Activated T-cell treated with anti-CD3 and anti-CD28 coated beads, Interleukin-2, amount 50 U/mL, for 72 hours (primary cell): ENCODE data around the gene CEP89. TPM values are rescaled to one million over a fixed set of nuclear protein-coding genes. Genes with fewer than 3 reads are reported as not detected.
A peak's percentile ranks its signal among the peaks of the same experiment; 100 is the strongest.

Experiments
- ATAC-seq, 2 donors: fragments of 150-1000 bp; cut with Tn5 transposase; replicated peaks in 1 of 2; 2 replicates each; pipeline ENCODE4 v1.10.0; 2021; ENCODE audit warnings: moderate library complexity in 2 of 2, mild to moderate bottlenecking in 1 of 2
- DNase-seq, 2 donors: peaks; one replicate each; pipeline ENCODE4 v3.0.0; 2021 to 2022; ENCODE audit warnings: mixed read lengths in 1 of 2
- H3K27ac Mint-ChIP-seq: one replicate; pipeline ENCODE4 v1.8.0; 2022; ENCODE audit warnings: mild to moderate bottlenecking, moderate library complexity, mixed read lengths
- H3K27me3 Mint-ChIP-seq: one replicate; pipeline ENCODE4 v1.8.0; 2022; ENCODE audit warnings: low read depth, mixed read lengths
- H3K36me3 Mint-ChIP-seq, 2 donors: one replicate each; pipeline ENCODE4 v1.8.0; 2022; ENCODE audit warnings: mixed read lengths in 2 of 2, mild to moderate bottlenecking in 1 of 2; ENCODE audit not compliant: insufficient read depth in 2 of 2
- H3K4me1 Mint-ChIP-seq: one replicate; pipeline ENCODE4 v1.8.0; 2022; ENCODE audit warnings: low read depth, mixed read lengths
- H3K4me3 Mint-ChIP-seq, 2 donors: one replicate each; pipeline ENCODE4 v1.8.0; 2022; ENCODE audit warnings: mild to moderate bottlenecking in 2 of 2, mixed read lengths in 2 of 2, moderate library complexity in 2 of 2
- H3K9me3 Mint-ChIP-seq, 2 donors: one replicate each; pipeline ENCODE4 v1.8.0; 2022; ENCODE audit warnings: mixed read lengths in 2 of 2
- total RNA-seq, 2 donors: library from RNA; stranded (reverse); gene quantifications; one replicate each; pipeline ENCODE4 v1.2.3, GENCODE V29; 2022

The CEP89 gene
- total RNA-seq, 2 donors from 2014 or later, result 21.6 to 22.9 TPM

DNA sequence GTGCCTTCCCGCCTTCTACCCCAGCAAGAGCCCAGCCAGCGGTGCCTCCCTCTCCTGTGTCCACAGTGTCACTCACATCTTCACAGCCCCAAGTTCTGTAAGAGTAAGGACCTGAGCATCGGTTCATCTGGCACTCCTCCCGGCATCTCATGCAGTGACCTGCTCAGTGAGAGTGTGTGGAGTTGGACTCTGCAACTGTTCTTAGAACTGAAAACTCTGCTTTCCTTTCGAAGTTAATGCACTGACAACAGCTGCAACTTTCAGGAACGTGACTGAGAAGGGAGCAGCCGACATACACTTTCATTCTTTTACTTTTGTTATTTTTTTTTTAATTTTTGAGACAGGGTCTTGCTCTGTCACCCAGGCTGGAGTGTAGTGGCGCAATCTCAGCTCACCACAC lies 41.2 kb downstream of the CEP89 start:
- Mint-ChIP-seq H3K27me3 (no peaks in the 10 kb centered on the region), H3K36me3 (peaks cover 12 to 25% of the 10 kb centered on the region in 2 donors), H3K27ac (no peak overlapping the region), H3K4me1 (no peaks in the 10 kb centered on the region), H3K9me3 (peaks cover 3 to 4% of the 10 kb centered on the region in 2 donors), H3K4me3 (no peak overlapping the region)
- ATAC-seq (no peak), DNase-seq (no peak)

DNA sequence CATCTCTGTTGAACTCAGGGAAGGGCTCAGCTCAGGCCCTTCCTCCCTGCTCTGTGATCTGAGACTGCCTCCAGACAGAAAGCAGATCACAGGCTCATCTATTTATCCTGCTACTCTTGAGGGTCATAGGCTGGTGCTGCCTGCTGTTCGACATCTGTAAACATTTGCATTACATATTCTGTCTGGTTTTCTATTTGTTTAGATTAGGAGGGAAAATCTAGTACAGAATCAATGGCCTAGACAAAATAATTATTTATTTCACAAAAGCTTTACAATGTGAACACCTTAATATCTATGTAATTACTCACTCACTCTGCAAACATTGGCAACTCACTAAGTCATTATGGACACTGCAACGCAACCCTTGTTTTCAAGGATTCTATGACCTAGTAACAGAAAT lies 43.0 kb downstream of the CEP89 start:
- no peak overlapping the region for H3K27ac Mint-ChIP-seq

DNA sequence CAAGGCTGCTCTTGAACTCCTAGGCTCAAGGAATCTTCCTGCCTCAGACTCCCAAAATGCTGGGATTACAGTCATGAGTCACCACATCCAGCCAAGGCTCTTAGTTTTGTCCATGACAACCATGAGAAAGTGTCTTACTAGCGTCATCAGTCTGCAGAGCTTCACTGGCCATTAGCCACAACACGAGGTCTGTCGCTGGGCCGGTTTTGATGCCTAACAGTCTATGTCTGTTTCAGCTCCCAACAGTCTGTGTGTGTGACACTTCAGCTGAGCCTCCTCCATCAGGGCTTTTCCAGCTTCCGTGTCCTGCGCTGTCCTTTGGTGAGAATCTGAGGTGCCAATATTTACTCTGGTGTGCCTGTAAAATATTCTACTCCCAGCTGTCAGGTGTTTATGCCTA lies 47.6 kb downstream of the CEP89 start:
- Mint-ChIP-seq H3K36me3 (peaks cover 10 to 17% of the 10 kb centered on the region in 2 donors), H3K4me1 (peaks cover 14% of the 10 kb centered on the region)

More for the DNA sequence above, 43.0 kb downstream of the CEP89 start:
- H3K4me3 Mint-ChIP-seq, result no peak overlapping the region
- H3K4me1 Mint-ChIP-seq, result no peaks in the 10 kb centered on the region
- H3K36me3 Mint-ChIP-seq, result peaks cover 12 to 22% of the 10 kb centered on the region in 2 donors
- DNase-seq (no peak), ATAC-seq (no peak)
- peaks cover 3 to 4% of the 10 kb centered on the region in 2 donors for H3K9me3 Mint-ChIP-seq
- no peaks in the 10 kb centered on the region for H3K27me3 Mint-ChIP-seq

DNA sequence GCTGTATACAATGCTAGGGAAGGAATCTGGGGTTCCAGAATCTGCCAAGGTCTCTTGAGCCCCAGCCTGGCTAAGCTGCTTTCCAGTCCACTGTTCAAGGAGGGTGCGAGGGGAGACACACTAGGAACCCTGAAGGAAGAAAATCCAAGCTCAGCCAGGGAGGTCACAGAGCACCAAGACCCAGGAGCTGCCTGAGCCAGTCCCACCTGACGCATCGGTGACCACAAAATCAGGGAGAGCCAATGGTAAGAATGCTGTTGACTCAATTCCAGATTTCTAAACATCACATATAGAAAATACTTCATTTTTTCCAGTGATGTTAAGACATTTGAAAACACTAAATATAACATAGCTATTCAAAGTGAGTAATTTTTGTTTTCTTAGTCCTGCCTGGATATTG lies 50.1 kb downstream of the CEP89 start:
- peak; percentile 44 to 62 for ATAC-seq
- peak in 1 of 2 donors; percentile 13 for DNase-seq
- peak overlapping the region; percentile 0 for H3K27ac Mint-ChIP-seq
- no peak overlapping the region for H3K4me3 Mint-ChIP-seq
- no peaks in the 10 kb centered on the region for H3K9me3 Mint-ChIP-seq
- H3K36me3 Mint-ChIP-seq, result peaks cover 0 to 7% of the 10 kb centered on the region in 2 donors
- peaks cover 14% of the 10 kb centered on the region for H3K4me1 Mint-ChIP-seq
- no peaks in the 10 kb centered on the region for H3K27me3 Mint-ChIP-seq

More for the DNA sequence above, 47.6 kb downstream of the CEP89 start:
- H3K9me3 Mint-ChIP-seq, result peaks cover 3 to 4% of the 10 kb centered on the region in 2 donors
- H3K27me3 Mint-ChIP-seq, result no peaks in the 10 kb centered on the region
- DNase-seq (no peak), ATAC-seq (no peak)
- no peak overlapping the region for H3K4me3 Mint-ChIP-seq
- H3K27ac Mint-ChIP-seq, result no peak overlapping the region

DNA sequence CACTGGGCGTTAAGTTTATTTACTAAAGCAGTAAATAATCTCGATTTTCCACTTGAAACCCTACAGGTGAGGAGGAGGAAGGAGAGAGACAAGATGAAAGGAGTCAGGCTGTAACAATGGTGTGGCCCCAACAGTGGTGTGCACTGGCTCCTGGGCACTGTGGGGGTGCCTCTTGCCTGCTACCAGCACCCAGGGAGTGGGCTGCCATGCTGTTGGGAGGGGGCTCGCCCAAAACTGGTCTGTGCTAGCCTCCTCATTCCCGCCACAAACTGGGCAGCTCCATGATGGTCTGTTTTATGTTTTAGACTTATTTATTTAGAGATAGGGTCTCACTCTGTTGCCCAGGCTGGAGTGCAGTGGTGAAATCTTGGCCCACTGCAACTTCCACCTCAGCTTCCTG lies 52.4 kb downstream of the CEP89 start:
- peaks cover 0 to 8% of the 10 kb centered on the region in 2 donors for H3K36me3 Mint-ChIP-seq
- H3K27me3 Mint-ChIP-seq, result no peaks in the 10 kb centered on the region
- no peak for ATAC-seq

DNA sequence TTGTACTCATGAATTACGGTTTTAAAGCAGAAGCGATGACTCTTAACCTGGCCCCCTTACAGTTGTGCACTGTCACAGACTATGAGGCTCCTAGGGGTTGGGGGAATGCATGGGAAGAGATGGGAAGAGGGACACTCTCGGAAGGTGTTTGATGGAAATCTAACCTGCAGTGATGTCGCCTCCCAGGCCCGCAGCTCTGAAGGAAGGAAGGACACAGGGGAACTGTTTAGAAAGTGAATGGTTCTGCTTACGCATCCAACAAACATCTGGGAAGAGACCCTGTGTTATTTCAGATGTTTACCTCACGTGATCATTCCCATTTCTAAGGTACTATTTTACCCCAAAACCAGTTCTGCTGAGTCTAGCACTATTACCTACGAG lies 54.2 kb downstream of the CEP89 start:
- no peak overlapping the region for H3K27ac Mint-ChIP-seq
- peaks cover 13% of the 10 kb centered on the region for H3K4me1 Mint-ChIP-seq
- no peak overlapping the region for H3K4me3 Mint-ChIP-seq
- H3K9me3 Mint-ChIP-seq, result no peaks in the 10 kb centered on the region
- ATAC-seq (no peak), DNase-seq (no peak)
- no peaks in the 10 kb centered on the region for H3K27me3 Mint-ChIP-seq
- H3K36me3 Mint-ChIP-seq, result peaks cover 0 to 6% of the 10 kb centered on the region in 2 donors

More for the DNA sequence above, 52.4 kb downstream of the CEP89 start:
- no peak overlapping the region for H3K4me3 Mint-ChIP-seq
- no peaks in the 10 kb centered on the region for H3K9me3 Mint-ChIP-seq
- H3K27ac Mint-ChIP-seq, result no peak overlapping the region
- no peak for DNase-seq
- H3K4me1 Mint-ChIP-seq, result peaks cover 14% of the 10 kb centered on the region

DNA sequence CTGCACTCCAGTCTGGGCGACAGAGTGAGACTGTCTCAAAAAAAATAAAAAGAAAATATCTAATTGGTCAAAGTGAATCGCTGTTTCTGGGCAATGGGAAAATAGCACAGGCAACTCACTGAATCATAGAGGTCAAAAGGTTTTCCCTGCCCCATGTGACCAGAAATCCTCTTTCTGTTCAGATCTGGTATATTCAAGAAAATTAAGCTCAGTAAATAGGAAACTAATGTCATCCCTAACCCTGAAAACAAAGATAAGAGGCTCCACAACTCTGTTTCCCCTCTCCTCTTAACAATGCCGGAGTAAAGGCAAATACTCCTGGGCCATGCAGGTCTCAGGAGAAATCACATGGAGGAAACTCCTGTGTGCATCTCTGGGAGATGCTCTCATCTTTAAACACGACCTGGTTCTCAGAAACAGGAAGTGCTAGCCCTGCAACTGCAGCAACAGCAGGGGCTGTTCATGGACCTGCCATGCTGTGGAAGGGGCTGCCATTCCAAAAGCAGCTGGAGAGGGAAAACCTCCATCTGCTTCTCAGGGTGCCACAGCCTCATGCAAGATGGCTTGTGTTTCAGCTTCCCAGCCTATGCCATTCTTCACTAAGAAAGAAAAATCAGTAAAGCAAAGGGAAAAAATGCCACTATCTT lies 54.7 kb downstream of the CEP89 start:
- no peaks in the 10 kb centered on the region for H3K9me3 Mint-ChIP-seq
- no peak overlapping the region for H3K27ac Mint-ChIP-seq
- H3K36me3 Mint-ChIP-seq, result peaks cover 0 to 7% of the 10 kb centered on the region in 2 donors
- ATAC-seq (no peak), DNase-seq (no peak)
- no peaks in the 10 kb centered on the region for H3K27me3 Mint-ChIP-seq
- no peak overlapping the region for H3K4me3 Mint-ChIP-seq
- peaks cover 8% of the 10 kb centered on the region for H3K4me1 Mint-ChIP-seq

DNA sequence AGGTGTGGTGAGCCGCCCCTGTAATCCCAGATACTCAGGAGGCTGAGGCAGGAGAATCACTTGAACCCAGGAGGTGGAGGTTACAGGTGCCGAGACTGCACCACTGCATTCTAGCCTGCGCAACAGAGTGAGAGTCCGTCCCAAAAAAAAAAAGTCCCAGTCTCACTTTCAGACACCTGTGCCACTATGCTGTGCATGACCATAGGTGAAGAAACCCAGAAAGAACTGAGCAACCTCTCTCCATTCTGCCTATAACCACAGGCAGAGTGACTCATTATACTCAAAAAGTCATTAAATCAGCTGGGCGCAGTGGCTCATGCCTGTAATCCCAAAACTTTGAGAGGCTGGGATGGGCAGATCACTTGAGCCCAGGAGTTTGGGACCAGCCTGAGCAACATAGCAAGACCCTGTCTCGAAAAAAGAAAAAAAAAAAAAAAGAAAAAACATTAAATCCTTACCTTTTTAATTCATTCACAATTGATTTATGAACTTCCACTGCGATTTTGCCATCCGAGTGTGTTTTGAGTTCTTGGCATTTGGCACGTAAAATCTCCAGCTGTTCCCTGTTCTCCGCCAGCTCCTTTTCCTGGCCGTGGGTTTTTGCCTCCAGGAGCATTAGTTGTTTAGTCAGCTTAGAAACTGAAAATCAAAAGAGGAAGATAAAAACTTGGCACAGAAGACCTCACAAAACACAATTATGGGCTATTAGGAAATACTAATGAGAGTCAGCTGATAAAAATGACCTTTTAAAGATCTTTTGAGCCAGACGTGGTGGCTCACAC lies 56.7 kb downstream of the CEP89 start:
- Mint-ChIP-seq H3K27ac (no peak overlapping the region), H3K36me3 (peaks cover 0 to 3% of the 10 kb centered on the region in 2 donors), H3K9me3 (no peaks in the 10 kb centered on the region), H3K4me3 (no peak overlapping the region), H3K27me3 (no peaks in the 10 kb centered on the region), H3K4me1 (no peaks in the 10 kb centered on the region)
- ATAC-seq (peak in 1 of 2 donors; percentile 47), DNase-seq (no peak)

DNA sequence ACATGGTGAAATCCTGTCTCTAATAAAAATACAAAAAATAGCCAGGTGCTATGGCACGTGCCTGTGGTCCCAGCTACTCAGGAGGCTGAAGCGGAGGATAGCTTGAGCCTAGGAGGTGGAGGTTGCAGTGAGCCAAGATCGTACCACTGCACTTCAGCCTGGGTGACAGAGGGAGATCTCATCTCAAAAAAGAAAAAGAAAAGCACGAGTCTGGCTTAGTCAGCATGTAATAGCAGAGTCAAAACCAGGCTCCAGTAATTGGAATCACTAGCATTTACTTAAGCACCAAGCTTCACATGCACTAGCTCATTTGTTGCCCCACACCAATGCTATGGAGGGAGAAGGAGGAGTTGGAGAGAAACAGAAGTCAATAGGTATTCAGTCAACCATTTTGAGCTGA lies 60.3 kb downstream of the CEP89 start:
- Mint-ChIP-seq H3K27me3 (no peaks in the 10 kb centered on the region), H3K4me1 (no peaks in the 10 kb centered on the region), H3K27ac (no peak overlapping the region), H3K9me3 (peaks cover 0 to under 1% of the 10 kb centered on the region in 2 donors), H3K36me3 (peaks cover 6 to 10% of the 10 kb centered on the region in 2 donors), H3K4me3 (no peak overlapping the region)
- no peak for DNase-seq
- ATAC-seq, result no peak

DNA sequence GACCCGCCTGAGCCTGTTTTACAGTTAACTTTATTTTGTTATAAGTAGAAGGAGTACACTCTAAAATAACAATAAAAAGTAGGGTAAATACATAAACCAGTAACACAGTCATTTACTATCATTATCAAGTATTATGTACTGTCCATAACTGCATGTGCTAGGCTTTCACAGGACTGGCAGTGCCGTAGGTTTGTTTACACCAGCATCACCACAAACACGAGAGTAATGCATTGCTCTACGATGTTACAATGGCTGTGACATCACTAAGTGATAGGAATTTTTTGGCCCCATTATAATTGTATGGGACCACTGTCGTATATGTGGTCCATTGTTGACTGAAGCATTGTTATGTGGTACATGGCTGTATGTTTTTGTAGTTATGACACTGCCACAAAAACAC lies 60.9 kb downstream of the CEP89 start:
- Mint-ChIP-seq H3K27me3 (no peaks in the 10 kb centered on the region), H3K4me1 (no peaks in the 10 kb centered on the region), H3K4me3 (no peak overlapping the region), H3K36me3 (peaks cover 8 to 16% of the 10 kb centered on the region in 2 donors), H3K9me3 (peaks cover 1% of the 10 kb centered on the region in 2 donors), H3K27ac (no peak overlapping the region)
- no peak for DNase-seq
- ATAC-seq, result no peak

DNA sequence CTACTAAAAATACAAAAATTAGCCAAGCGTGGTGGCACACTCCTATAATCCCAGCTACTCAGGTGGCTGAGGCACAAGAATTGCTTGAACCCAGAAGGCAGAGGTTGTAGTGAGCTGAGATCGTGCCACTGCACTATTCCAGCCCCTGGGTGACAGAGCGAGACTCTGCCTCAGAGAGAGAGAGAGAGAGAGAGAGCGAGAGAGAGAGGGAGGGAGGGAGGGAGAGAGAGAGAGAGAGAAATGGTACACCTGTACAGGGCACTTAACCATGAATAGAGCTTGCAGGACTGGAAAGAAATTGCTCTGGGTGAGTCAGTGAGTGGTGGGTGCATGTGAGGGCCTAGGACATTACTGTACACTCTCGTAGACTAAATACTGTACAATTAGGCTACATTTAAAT lies 61.7 kb downstream of the CEP89 start:
- H3K27ac Mint-ChIP-seq, result no peak overlapping the region
- H3K27me3 Mint-ChIP-seq, result no peaks in the 10 kb centered on the region
- ATAC-seq (no peak), DNase-seq (no peak)
- no peaks in the 10 kb centered on the region for H3K4me1 Mint-ChIP-seq
- no peak overlapping the region for H3K4me3 Mint-ChIP-seq
- H3K9me3 Mint-ChIP-seq, result peaks cover 1 to 2% of the 10 kb centered on the region in 2 donors
- peaks cover 9 to 14% of the 10 kb centered on the region in 2 donors for H3K36me3 Mint-ChIP-seq

DNA sequence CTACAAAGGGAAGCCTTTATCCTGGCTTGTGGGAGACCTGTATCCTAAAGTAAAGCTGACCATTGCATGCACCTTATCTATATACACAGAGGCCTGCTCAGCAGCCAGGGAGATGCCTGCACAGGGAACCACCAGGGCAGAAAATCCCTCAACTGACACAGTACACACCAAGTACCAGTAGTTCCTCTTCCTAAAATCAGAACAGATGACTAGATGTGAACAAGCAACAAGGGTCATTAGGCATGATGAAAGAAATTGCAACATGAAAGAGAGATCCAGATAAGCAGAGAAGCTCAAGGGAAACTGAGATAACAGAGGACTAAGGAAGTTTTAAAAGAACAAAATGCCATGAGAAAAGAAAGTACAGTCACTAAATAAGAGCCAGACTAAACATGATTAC lies 62.5 kb downstream of the CEP89 start:
- peaks cover 9 to 14% of the 10 kb centered on the region in 2 donors for H3K36me3 Mint-ChIP-seq
- no peak for ATAC-seq
- no peaks in the 10 kb centered on the region for H3K4me1 Mint-ChIP-seq
- no peaks in the 10 kb centered on the region for H3K27me3 Mint-ChIP-seq
- no peak for DNase-seq
- peaks cover 1 to 2% of the 10 kb centered on the region in 2 donors for H3K9me3 Mint-ChIP-seq
- no peak overlapping the region for H3K4me3 Mint-ChIP-seq
- peak overlapping the region; percentile 13 for H3K27ac Mint-ChIP-seq

DNA sequence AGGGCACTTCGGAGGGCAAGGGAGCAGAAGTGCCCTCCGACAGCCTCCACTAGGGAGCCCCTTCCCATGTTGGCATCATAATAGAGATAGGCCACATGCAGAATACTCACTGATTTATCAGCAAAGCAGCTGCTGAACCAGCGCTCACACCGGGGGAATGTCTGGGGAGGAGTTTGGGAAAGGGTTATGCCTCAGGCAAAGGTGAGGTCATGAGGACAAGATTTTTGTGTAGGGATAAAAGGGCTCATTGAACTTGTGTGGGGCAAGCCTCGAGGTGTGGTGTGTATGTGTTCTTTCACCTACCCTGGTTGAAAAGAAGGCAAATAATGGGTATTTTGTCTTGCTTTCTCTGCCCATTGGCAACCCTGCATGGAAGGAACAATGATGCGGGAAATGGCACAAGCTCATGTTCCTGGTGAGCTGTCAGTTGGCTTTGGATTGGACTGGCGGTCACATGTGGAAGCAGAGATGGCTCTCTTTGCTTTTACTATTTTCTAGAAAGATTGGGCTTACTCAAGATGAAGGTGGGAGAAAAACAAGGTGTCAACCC lies 63.0 kb downstream of the CEP89 start:
- DNase-seq (no peak), ATAC-seq (no peak)
- Mint-ChIP-seq H3K36me3 (peaks cover 9 to 14% of the 10 kb centered on the region in 2 donors), H3K4me1 (no peaks in the 10 kb centered on the region), H3K27ac (no peak overlapping the region), H3K4me3 (no peak overlapping the region), H3K9me3 (peaks cover 1 to 2% of the 10 kb centered on the region in 2 donors), H3K27me3 (no peaks in the 10 kb centered on the region)
